HEK293 (cell line): ENCODE results near the gene HECTD4.

ENCODE experiments used
- EGR2 ChIP-seq: fragments of 450-650 bp; formaldehyde crosslinking; IDR thresholded peaks from 2 replicates; pipeline ENCODE4 v1.5.1; 2016; ENCODE audit warnings: low read depth, missing biosample characterization, missing genetic modification characterization
- GLI4 ChIP-seq: fragments of 450-650 bp; formaldehyde crosslinking; IDR thresholded peaks from 2 replicates; pipeline ENCODE4 v1.5.1; 2016; ENCODE audit warnings: missing biosample characterization, missing genetic modification characterization
- KLF1 ChIP-seq: fragments of 450-650 bp; formaldehyde crosslinking; IDR thresholded peaks from 2 replicates; pipeline ENCODE4 v1.5.1; 2016; ENCODE audit warnings: missing biosample characterization, missing genetic modification characterization
- KLF10 ChIP-seq: fragments of 450-650 bp; IDR thresholded peaks from 2 replicates; pipeline ENCODE4 v1.5.1; 2018; ENCODE audit warnings: missing biosample characterization, mild to moderate bottlenecking, missing genetic modification characterization
- MEIS1 ChIP-seq: sonication (generic); formaldehyde crosslinking; IDR thresholded peaks from 2 replicates; pipeline ENCODE4 v1.8.1; 2022; ENCODE audit warnings: missing genetic modification reagents, mild to moderate bottlenecking, borderline replicate concordance
- PRDM6 ChIP-seq: fragments of 450-650 bp; formaldehyde crosslinking; IDR thresholded peaks from 2 replicates; pipeline ENCODE4 v1.5.1; 2017; ENCODE audit warnings: missing biosample characterization, missing genetic modification characterization
- ZNF10 ChIP-seq: fragments of 450-650 bp; formaldehyde crosslinking; IDR thresholded peaks from 2 replicates; pipeline ENCODE4 v1.5.1; 2017; ENCODE audit warnings: missing biosample characterization, missing genetic modification characterization
- ZNF24 ChIP-seq: fragments of 450-650 bp; formaldehyde crosslinking; IDR thresholded peaks from 2 replicates; pipeline ENCODE4 v1.5.1; 2016; ENCODE audit warnings: missing biosample characterization, missing genetic modification characterization
- ZNF335 ChIP-seq: fragments of 450-650 bp; formaldehyde crosslinking; conservative IDR thresholded peaks from 2 replicates; pipeline ENCODE4 v1.5.1; 2016; ENCODE audit warnings: missing biosample characterization, missing genetic modification characterization
- ZNF391 ChIP-seq: fragments of 450-650 bp; formaldehyde crosslinking; IDR thresholded peaks from 2 replicates; pipeline ENCODE4 v1.5.1; 2016; ENCODE audit warnings: low read depth, missing biosample characterization, missing genetic modification characterization, borderline replicate concordance
- ZNF404 ChIP-seq: fragments of 450-650 bp; formaldehyde crosslinking; IDR thresholded peaks from 2 replicates; pipeline ENCODE4 v1.5.1; 2017; ENCODE audit warnings: missing biosample characterization, missing genetic modification characterization
- ZNF426 ChIP-seq: fragments of 450-650 bp; formaldehyde crosslinking; IDR thresholded peaks from 2 replicates; pipeline ENCODE4 v1.5.1; 2017; ENCODE audit warnings: missing biosample characterization, missing genetic modification characterization, mild to moderate bottlenecking, inconsistent platforms, moderate library complexity
- ZNF529 ChIP-seq: fragments of 450-650 bp; formaldehyde crosslinking; IDR thresholded peaks from 2 replicates; pipeline ENCODE4 v1.5.1; 2017; ENCODE audit warnings: missing genetic modification characterization, missing biosample characterization; ENCODE audit not compliant: insufficient replicate concordance
- ZNF530 ChIP-seq: fragments of 450-650 bp; formaldehyde crosslinking; IDR thresholded peaks from 2 replicates; pipeline ENCODE4 v1.5.1; 2016; ENCODE audit warnings: low read depth, missing biosample characterization, missing genetic modification characterization
- ZNF621 ChIP-seq: fragments of 450-650 bp; formaldehyde crosslinking; IDR thresholded peaks from 2 replicates; pipeline ENCODE4 v1.5.1; 2017; ENCODE audit warnings: missing biosample characterization, missing genetic modification characterization
- ZNF664 ChIP-seq: fragments of 450-650 bp; formaldehyde crosslinking; IDR thresholded peaks from 2 replicates; pipeline ENCODE4 v1.5.1; 2016; ENCODE audit warnings: missing biosample characterization, missing genetic modification characterization
- ZNF707 ChIP-seq: fragments of 450-650 bp; formaldehyde crosslinking; IDR thresholded peaks from 2 replicates; pipeline ENCODE4 v1.5.1; 2016; ENCODE audit warnings: missing biosample characterization, missing genetic modification characterization
- ZNF785 ChIP-seq: fragments of 450-650 bp; formaldehyde crosslinking; IDR thresholded peaks from 2 replicates; pipeline ENCODE4 v1.5.1; 2016; ENCODE audit warnings: missing biosample characterization, missing genetic modification characterization
- ZSCAN16 ChIP-seq: fragments of 450-650 bp; formaldehyde crosslinking; IDR thresholded peaks from 2 replicates; pipeline ENCODE4 v1.5.1; 2016; ENCODE audit warnings: missing biosample characterization, missing genetic modification characterization
- ZSCAN18 ChIP-seq: fragments of 450-650 bp; formaldehyde crosslinking; IDR thresholded peaks from 2 replicates; pipeline ENCODE4 v1.5.1; 2016; ENCODE audit warnings: missing biosample characterization, missing genetic modification characterization
- ZXDB ChIP-seq: fragments of 450-650 bp; formaldehyde crosslinking; IDR thresholded peaks from 2 replicates; pipeline ENCODE4 v1.5.1; 2016; ENCODE audit warnings: missing biosample characterization, missing genetic modification characterization
- TF ChIP-seq, protein P1 (sequence below): fragments of 450-650 bp; formaldehyde crosslinking; IDR thresholded peaks from 2 replicates; pipeline ENCODE4 v1.5.1; 2016; ENCODE audit warnings: missing biosample characterization, missing genetic modification characterization
- TF ChIP-seq, protein P2 (sequence below): fragments of 450-650 bp; formaldehyde crosslinking; IDR thresholded peaks from 2 replicates; pipeline ENCODE4 v1.5.1; 2016; ENCODE audit warnings: missing biosample characterization, missing genetic modification characterization
- TF ChIP-seq, protein P3 (sequence below): fragments of 450-650 bp; formaldehyde crosslinking; IDR thresholded peaks from 2 replicates; pipeline ENCODE4 v1.5.1; 2016; ENCODE audit warnings: missing biosample characterization, missing genetic modification characterization, low read depth

Gene HECTD4

GRCh38 chr12:112418608-112419296 lies 36.5 kb upstream of the HECTD4 start, which contains the start of gene PTPN11 (continued):
- no peak for TF ChIP-seq ZNF24 (tag by site-specific recombination)
- TF ChIP-seq EGR2 (tag by site-specific recombination), result peak; percentile 88
- TF ChIP-seq ZNF335 (tag by site-specific recombination), result peak; percentile 62
- no peak for TF ChIP-seq ZNF785 (tag by site-specific recombination)
- TF ChIP-seq, protein P1, sequence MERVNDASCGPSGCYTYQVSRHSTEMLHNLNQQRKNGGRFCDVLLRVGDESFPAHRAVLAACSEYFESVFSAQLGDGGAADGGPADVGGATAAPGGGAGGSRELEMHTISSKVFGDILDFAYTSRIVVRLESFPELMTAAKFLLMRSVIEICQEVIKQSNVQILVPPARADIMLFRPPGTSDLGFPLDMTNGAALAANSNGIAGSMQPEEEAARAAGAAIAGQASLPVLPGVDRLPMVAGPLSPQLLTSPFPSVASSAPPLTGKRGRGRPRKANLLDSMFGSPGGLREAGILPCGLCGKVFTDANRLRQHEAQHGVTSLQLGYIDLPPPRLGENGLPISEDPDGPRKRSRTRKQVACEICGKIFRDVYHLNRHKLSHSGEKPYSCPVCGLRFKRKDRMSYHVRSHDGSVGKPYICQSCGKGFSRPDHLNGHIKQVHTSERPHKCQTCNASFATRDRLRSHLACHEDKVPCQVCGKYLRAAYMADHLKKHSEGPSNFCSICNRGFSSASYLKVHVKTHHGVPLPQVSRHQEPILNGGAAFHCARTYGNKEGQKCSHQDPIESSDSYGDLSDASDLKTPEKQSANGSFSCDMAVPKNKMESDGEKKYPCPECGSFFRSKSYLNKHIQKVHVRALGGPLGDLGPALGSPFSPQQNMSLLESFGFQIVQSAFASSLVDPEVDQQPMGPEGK (tag by site-specific recombination), result peak; percentile 78
- TF ChIP-seq ZNF707 (tag by site-specific recombination), result no peak
- TF ChIP-seq PRDM6 (tag by site-specific recombination), result no peak
- TF ChIP-seq, protein P2, sequence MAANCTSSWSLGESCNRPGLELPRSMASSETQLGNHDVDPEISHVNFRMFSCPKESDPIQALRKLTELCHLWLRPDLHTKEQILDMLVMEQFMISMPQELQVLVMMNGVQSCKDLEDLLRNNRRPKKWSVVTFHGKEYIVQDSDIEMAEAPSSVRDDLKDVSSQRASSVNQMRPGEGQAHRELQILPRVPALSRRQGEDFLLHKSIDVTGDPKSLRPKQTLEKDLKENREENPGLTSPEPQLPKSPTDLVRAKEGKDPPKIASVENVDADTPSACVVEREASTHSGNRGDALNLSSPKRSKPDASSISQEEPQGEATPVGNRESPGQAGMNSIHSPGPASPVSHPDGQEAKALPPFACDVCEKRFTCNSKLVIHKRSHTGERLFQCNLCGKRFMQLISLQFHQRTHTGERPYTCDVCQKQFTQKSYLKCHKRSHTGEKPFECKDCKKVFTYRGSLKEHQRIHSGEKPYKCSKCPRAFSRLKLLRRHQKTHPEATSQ (tag by site-specific recombination), result 0 out of 2 replicates have a peak, but pooled peaks have one; percentile 69
- no peak for TF ChIP-seq ZNF10
- no peak for TF ChIP-seq ZNF529 (tag by site-specific recombination)
- TF ChIP-seq ZXDB (tag by site-specific recombination), result peak; percentile 69
- TF ChIP-seq KLF1, result no peak; the same call in 1 of the 2 replicates
- TF ChIP-seq MEIS1, result no peak
- TF ChIP-seq ZNF391, result peak; percentile 38; the same call in 1 of the 2 replicates
- TF ChIP-seq KLF10, result peak; percentile 54; the same call in 1 of the 2 replicates
- no peak for TF ChIP-seq ZSCAN16 (tag by site-specific recombination)
- no peak for TF ChIP-seq ZNF426 (tag by site-specific recombination)
- TF ChIP-seq ZNF621, result no peak
- no peak for TF ChIP-seq GLI4 (tag by site-specific recombination)
- TF ChIP-seq ZNF664 (tag by site-specific recombination), result no peak
- TF ChIP-seq ZSCAN18, result no peak
- TF ChIP-seq, protein P3, sequence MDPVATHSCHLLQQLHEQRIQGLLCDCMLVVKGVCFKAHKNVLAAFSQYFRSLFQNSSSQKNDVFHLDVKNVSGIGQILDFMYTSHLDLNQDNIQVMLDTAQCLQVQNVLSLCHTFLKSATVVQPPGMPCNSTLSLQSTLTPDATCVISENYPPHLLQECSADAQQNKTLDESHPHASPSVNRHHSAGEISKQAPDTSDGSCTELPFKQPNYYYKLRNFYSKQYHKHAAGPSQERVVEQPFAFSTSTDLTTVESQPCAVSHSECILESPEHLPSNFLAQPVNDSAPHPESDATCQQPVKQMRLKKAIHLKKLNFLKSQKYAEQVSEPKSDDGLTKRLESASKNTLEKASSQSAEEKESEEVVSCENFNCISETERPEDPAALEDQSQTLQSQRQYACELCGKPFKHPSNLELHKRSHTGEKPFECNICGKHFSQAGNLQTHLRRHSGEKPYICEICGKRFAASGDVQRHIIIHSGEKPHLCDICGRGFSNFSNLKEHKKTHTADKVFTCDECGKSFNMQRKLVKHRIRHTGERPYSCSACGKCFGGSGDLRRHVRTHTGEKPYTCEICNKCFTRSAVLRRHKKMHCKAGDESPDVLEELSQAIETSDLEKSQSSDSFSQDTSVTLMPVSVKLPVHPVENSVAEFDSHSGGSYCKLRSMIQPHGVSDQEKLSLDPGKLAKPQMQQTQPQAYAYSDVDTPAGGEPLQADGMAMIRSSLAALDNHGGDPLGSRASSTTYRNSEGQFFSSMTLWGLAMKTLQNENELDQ, result no peak; the same call in 1 of the 2 replicates
- no peak for TF ChIP-seq ZNF530
- TF ChIP-seq ZNF404, result no peak
- TF ChIP-seq, all 188 proteins: peak for 52
